Forelimb muscle (tissue), 1 donor: ENCODE data around the gene AGAP1. TPM values are rescaled to one million over a fixed set of nuclear protein-coding genes. Genes with fewer than 3 reads are reported as not detected.

Experiments used
- DNase-seq: peaks from one replicate; pipeline ENCODE4 v3.0.0-alpha.2; 2013; ENCODE audit warnings: low read depth
- polyA plus RNA-seq: library from polyadenylated mRNA; unstranded; fragments of 120-200 nt; gene quantifications from one replicate; pipeline ENCODE4 v1.2.1, GENCODE V29; 2013; ENCODE audit not compliant: insufficient read length

AGAP1 gene
- polyA plus RNA-seq, 1 donor = 25.9 TPM

- no peak for DNase-seq
Measured at GRCh38 chr2:235690082-235690808, 196.4 kb downstream of the AGAP1 start.

GRCh38 chr2:235690809-235691450 is 197.1 kb downstream of the AGAP1 start:
- DNase-seq = no peak

GRCh38 chr2:235692076-235692475 is 198.2 kb downstream of the AGAP1 start:
- no peak for DNase-seq

- DNase-seq = no peak
Measured at GRCh38 chr2:235692671-235693171, 198.9 kb downstream of the AGAP1 start.

GRCh38 chr2:235693279-235693678 is 199.4 kb downstream of the AGAP1 start:
- no peak for DNase-seq

GRCh38 chr2:235694721-235695601 is 201.1 kb downstream of the AGAP1 start:
- no peak for DNase-seq

- no peak for DNase-seq
Measured at GRCh38 chr2:235695602-235695895, 201.7 kb downstream of the AGAP1 start.

- no peak for DNase-seq
Measured at GRCh38 chr2:235697041-235697440, 203.2 kb downstream of the AGAP1 start.

GRCh38 chr2:235698028-235698427 is 204.2 kb downstream of the AGAP1 start:
- no peak for DNase-seq

GRCh38 chr2:235698491-235698890 is 204.6 kb downstream of the AGAP1 start:
- DNase-seq = no peak

GRCh38 chr2:235699576-235699975 is 205.7 kb downstream of the AGAP1 start:
- DNase-seq = no peak

- DNase-seq = no peak
Measured at GRCh38 chr2:235701206-235701981, 207.6 kb downstream of the AGAP1 start.

GRCh38 chr2:235702186-235702585 is 208.3 kb downstream of the AGAP1 start:
- no peak for DNase-seq

- no peak for DNase-seq
Measured at GRCh38 chr2:235703711-235704295, 210.0 kb downstream of the AGAP1 start.

- DNase-seq = no peak
Measured at GRCh38 chr2:235705296-235705695, 211.5 kb downstream of the AGAP1 start.

- DNase-seq = no peak
Measured at GRCh38 chr2:235706506-235706905, 212.7 kb downstream of the AGAP1 start.

GRCh38 chr2:235707411-235708096 is 213.7 kb downstream of the AGAP1 start:
- no peak for DNase-seq

GRCh38 chr2:235709124-235709813 is 215.4 kb downstream of the AGAP1 start:
- no peak for DNase-seq

- no peak for DNase-seq
Measured at GRCh38 chr2:235709969-235710879, 216.4 kb downstream of the AGAP1 start.
